Activated T-cell treated with anti-CD3 and anti-CD28 coated beads, Interleukin-2, amount 50 U/mL, for 72 hours (primary cell): Measurements from ENCODE around the gene AP2S1. TPM values are rescaled to one million over a fixed set of nuclear protein-coding genes. Genes with fewer than 3 reads are reported as not detected.

Experiments
- ATAC-seq, 2 donors: fragments of 150-1000 bp; cut with Tn5 transposase; replicated peaks in 1 of 2; 2 replicates each; pipeline ENCODE4 v1.10.0; 2021; ENCODE audit warnings: moderate library complexity in 2 of 2, mild to moderate bottlenecking in 1 of 2
- DNase-seq, 2 donors: peaks; one replicate each; pipeline ENCODE4 v3.0.0; 2021 to 2022; ENCODE audit warnings: mixed read lengths in 1 of 2
- H3K27ac Mint-ChIP-seq: one replicate; pipeline ENCODE4 v1.8.0; 2022; ENCODE audit warnings: mild to moderate bottlenecking, moderate library complexity, mixed read lengths
- H3K27me3 Mint-ChIP-seq: one replicate; pipeline ENCODE4 v1.8.0; 2022; ENCODE audit warnings: low read depth, mixed read lengths
- H3K36me3 Mint-ChIP-seq, 2 donors: one replicate each; pipeline ENCODE4 v1.8.0; 2022; ENCODE audit warnings: mixed read lengths in 2 of 2, mild to moderate bottlenecking in 1 of 2; ENCODE audit not compliant: insufficient read depth in 2 of 2
- H3K4me1 Mint-ChIP-seq: one replicate; pipeline ENCODE4 v1.8.0; 2022; ENCODE audit warnings: low read depth, mixed read lengths
- H3K4me3 Mint-ChIP-seq, 2 donors: one replicate each; pipeline ENCODE4 v1.8.0; 2022; ENCODE audit warnings: mild to moderate bottlenecking in 2 of 2, mixed read lengths in 2 of 2, moderate library complexity in 2 of 2
- H3K9me3 Mint-ChIP-seq, 2 donors: one replicate each; pipeline ENCODE4 v1.8.0; 2022; ENCODE audit warnings: mixed read lengths in 2 of 2
- total RNA-seq, 2 donors: library from RNA; stranded (reverse); gene quantifications; one replicate each; pipeline ENCODE4 v1.2.3, GENCODE V29; 2022

AP2S1 gene
- total RNA-seq, 2 donors from 2014 or later = 61.7 to 64.3 TPM

DNA sequence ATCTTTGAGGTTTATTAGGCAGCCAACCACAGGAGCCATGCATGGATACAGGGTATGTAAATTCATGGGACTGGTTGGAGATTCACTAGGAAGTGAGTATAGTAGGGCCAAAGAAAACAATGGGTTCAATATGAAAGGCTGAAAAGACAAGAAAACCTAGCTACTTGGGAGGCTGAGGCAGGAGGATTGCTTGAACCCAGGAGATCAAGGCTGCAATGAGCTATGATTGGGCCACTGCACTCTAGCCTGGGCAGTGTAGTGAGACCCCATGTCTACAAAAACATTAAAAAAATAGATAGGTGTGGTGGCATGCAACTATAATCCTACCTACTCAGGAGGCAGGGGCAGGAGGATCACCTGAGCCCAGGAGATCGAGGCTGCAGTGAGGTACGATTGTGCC is 51.9 kb downstream of the AP2S1 start:
- no peaks in the 10 kb centered on the region for H3K9me3 Mint-ChIP-seq
- no peaks in the 10 kb centered on the region for H3K36me3 Mint-ChIP-seq
- H3K4me1 Mint-ChIP-seq = no peaks in the 10 kb centered on the region
- H3K27ac Mint-ChIP-seq = no peak overlapping the region
- no peaks in the 10 kb centered on the region for H3K27me3 Mint-ChIP-seq
- H3K4me3 Mint-ChIP-seq = no peak overlapping the region
- ATAC-seq = no peak
- no peak for DNase-seq

DNA sequence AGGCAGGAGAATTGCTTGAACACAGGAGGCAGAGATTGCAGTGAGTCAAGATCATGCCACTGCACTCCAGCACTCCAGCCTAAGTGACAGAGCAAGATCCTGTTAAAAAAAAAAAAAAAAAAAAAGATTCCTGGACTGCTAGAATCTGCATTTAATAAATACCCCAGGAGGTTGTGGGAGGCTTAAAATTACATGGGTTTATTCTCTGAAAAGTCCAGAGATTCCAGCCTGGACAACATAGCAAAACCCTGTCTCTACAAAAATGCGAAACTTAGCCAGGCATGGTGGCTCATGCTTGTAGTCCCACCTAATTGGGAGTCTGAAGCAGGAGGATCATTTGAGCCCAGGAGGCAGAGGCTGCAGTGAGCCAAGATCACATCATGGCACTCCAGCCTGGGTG is 52.8 kb downstream of the AP2S1 start:
- Mint-ChIP-seq H3K4me3 (no peak overlapping the region), H3K27ac (no peak overlapping the region), H3K27me3 (no peaks in the 10 kb centered on the region), H3K36me3 (no peaks in the 10 kb centered on the region), H3K9me3 (no peaks in the 10 kb centered on the region), H3K4me1 (no peaks in the 10 kb centered on the region)
- ATAC-seq (no peak), DNase-seq (no peak)

DNA sequence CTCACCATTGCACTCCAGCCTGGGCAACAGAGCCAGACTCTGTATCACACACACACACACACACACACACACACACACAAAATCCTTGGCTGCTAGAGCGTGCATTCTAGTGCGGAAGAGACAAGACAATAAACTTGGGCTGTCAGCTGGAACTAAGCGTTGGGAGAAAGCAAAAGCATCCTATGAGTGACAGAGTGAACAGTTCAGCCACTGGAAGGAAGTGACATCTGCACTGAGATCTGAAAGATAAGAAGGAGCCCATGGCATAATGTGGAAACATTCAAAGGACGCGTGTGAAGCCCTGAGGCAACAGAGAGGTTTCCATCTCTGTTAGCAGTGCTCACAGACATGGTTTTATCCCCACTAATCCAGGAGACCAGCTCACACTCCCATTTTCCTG is 58.7 kb downstream of the AP2S1 start:
- peak overlapping the region in 1 of 2 donors; percentile 18 for H3K4me3 Mint-ChIP-seq

DNA sequence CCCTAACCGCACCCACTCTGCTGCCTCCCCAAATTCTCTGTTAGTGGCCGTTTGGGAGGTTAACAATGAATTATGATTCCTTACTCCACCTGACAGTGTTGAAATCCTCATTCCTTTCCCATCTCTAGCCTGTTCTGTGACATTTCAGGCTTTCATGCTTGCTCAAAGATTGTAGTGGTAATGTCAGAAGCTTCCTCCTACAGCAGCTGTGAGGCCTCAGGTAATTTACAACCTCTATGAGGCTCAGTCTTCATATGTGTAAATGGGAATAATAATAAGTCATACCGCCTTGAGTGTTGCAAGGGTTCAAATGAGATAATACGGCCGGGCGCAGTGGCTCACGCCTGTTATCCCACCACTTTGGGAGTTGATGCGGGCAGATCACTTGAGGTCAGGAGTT is 61.3 kb downstream of the AP2S1 start:
- H3K27me3 Mint-ChIP-seq = no peaks in the 10 kb centered on the region
- H3K9me3 Mint-ChIP-seq = no peaks in the 10 kb centered on the region
- peaks cover 37% of the 10 kb centered on the region for H3K4me1 Mint-ChIP-seq
- H3K4me3 Mint-ChIP-seq = no peak overlapping the region
- peaks cover 24 to 30% of the 10 kb centered on the region in 2 donors for H3K36me3 Mint-ChIP-seq
- ATAC-seq (no peak), DNase-seq (no peak)
- no peak overlapping the region for H3K27ac Mint-ChIP-seq

More for the DNA sequence above, 58.7 kb downstream of the AP2S1 start:
- peak overlapping the region; percentile 13 for H3K27ac Mint-ChIP-seq
- H3K4me1 Mint-ChIP-seq = peaks cover 27% of the 10 kb centered on the region
- DNase-seq = peak in 1 of 2 donors; percentile 33
- no peaks in the 10 kb centered on the region for H3K9me3 Mint-ChIP-seq
- peaks cover 3 to 7% of the 10 kb centered on the region in 2 donors for H3K36me3 Mint-ChIP-seq
- no peak for ATAC-seq
- no peaks in the 10 kb centered on the region for H3K27me3 Mint-ChIP-seq

DNA sequence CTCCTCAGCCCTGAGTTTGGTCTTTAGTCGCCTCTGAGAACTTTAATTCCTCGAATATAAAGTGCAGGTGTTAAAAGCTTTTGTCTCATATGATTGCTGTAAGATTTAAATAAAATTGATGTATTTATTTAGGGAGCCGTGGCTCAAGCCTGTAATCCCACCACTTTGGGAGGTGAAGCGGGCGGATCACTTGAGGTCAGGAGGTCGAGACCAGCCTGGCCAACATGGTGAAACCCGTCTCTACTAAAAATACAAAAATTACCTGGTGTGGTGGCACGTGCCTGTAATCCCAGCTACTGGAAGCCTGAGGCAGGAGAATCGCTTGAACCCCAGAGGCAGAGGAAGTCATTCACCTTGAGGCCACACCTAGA is 61.7 kb downstream of the AP2S1 start:
- Mint-ChIP-seq H3K4me1 (peaks cover 41% of the 10 kb centered on the region), H3K9me3 (no peaks in the 10 kb centered on the region), H3K27ac (peak overlapping the region; percentile 91), H3K4me3 (peak overlapping the region; percentile 87 to 99), H3K27me3 (no peaks in the 10 kb centered on the region), H3K36me3 (peaks cover 28 to 34% of the 10 kb centered on the region in 2 donors)
- DNase-seq (no peak), ATAC-seq (no peak)

DNA sequence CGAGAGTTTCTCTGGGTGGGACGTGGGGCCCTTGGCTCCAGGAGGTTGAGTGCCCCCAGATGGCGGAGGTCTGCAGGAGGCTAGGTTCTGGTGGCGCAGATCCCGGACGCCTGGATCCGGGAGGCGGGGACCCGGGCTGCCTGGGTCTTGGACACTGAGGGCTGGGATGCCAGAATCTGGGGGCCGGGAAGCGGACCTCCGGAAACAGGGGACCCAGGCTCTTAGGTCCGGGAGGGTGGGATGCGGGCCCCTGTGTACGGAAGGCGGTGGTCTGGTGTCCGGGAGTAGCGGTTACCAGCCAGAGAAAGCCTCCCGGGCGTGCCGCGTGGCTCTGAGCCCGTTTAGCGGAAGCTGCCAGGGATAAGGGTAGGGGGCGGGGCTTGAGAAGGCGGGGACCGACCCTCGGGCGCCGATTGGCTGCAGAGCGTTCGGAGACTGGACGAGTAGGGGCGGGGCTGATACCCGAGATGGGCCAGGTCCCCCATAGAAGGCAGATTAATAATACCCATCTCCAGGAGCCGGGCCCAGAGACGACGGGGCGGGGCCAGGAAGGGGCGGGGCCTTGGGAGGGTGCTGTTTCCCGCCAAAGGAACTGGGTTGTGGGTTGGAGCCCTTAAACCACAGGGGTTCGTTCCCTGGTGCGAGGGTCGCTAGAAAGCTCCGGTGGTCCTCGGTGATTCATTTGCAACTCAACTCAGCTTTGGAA is 62.2 kb downstream of the AP2S1 start, which contains the start of gene SLC1A5:
TSS of gene SLC1A5 (minus strand) at position 333 of the 706 bp plus-strand sequence. CDS start 629 bp downstream, outside the sequence.
- no peaks in the 10 kb centered on the region for H3K9me3 Mint-ChIP-seq
- no peaks in the 10 kb centered on the region for H3K27me3 Mint-ChIP-seq

More for the DNA sequence above, 62.2 kb downstream of the AP2S1 start, which contains the start of gene SLC1A5:
- H3K4me3 Mint-ChIP-seq = peak within 1 kb of the TSS; percentile 87 to 99
- peak within 1 kb of the TSS; percentile 91 for H3K27ac Mint-ChIP-seq
- DNase-seq = peak; percentile 99
- H3K4me1 Mint-ChIP-seq = peaks cover 46% of the 10 kb centered on the region
- peak; percentile 68 to 70 for ATAC-seq
- peaks cover 33 to 39% of the 10 kb centered on the region in 2 donors for H3K36me3 Mint-ChIP-seq

Other genes starting within 250 kb of the AP2S1 start
- 100 to 1,000 TPM; 292 to 300 TPM for gene CALM3, start 249.5 kb downstream of the AP2S1 start, total RNA-seq
- gene PTGIR, start 225.8 kb downstream of the AP2S1 start, total RNA-seq = 10 to 100 TPM; 32.4 to 47.1 TPM
- 10 to 100 TPM; 24.8 to 29.5 TPM for gene GNG8, start 214.6 kb downstream of the AP2S1 start, total RNA-seq
- 1 to 10 TPM; 3.4 to 7.0 TPM for gene DACT3, start 189.7 kb downstream of the AP2S1 start, total RNA-seq
- 10 to 100 TPM; 82.0 to 92.9 TPM for gene PRKD2, start 133.7 kb downstream of the AP2S1 start, total RNA-seq
- gene FKRP, start 104.8 kb downstream of the AP2S1 start, total RNA-seq = 10 to 100 TPM; 15.1 to 18.0 TPM
- gene STRN4, start 104.4 kb downstream of the AP2S1 start, total RNA-seq = 10 to 100 TPM; 79.0 to 85.2 TPM
- gene SLC1A5, start 62.3 kb downstream of the AP2S1 start, total RNA-seq = 100 to 1,000 TPM; 364 to 374 TPM
- 10 to 100 TPM; 22.7 to 30.0 TPM for gene ARHGAP35, start 10.2 kb upstream of the AP2S1 start, total RNA-seq
- 1 to 10 TPM in 1 of 2 donors, under 1 TPM in 1; 0.55 to 1.1 TPM for gene NPAS1, start 169.0 kb upstream of the AP2S1 start, total RNA-seq
- 10 to 100 TPM; 30.8 TPM for gene TMEM160, start 197.8 kb upstream of the AP2S1 start, total RNA-seq